Measurements from ENCODE around the gene MRPL54.

The MRPL54 gene

DNA sequence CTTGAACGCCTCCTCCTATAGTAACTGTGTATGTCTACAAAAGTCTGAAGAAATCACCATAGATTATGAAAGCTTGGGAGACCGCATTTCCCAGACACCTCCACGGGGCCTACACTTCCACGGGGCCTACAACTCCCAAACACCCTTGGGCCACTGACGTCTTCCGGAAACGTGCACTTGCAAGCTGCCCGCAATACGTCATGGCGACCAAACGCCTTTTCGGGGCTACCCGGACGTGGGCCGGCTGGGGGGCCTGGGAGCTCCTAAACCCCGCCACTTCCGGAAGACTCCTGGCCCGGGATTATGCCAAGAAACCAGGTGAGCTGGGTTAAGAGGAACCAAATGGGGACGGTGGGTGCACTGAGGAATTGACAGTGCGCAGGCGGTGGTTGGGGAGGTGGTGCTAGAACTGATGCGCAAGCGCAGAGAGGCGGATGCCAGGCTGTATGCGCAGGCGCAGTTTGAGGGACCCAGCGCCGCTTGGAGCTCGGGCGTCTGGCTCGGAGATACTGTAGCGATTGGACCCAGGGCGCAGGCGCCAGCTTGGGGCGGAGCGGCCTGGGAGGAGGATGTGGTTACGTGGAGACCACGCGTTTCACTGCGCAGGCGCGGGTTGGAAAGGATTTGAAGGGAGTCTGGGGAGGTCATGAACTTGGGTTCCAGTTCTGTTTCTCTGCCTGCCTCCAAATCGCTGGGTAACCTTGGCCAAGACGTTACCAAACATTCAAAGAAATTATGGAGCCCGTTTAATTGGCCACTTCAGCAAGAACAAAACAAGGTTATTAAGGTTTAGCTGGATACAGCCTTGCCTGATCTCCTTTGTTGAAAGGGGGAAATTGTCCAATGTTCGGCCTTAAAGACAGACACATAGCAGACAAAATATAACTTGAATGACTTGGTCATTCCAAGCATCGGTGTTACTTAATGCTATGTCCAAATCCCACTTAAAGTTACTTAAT, at the start of gene MRPL54:
TSS of gene MRPL54 (plus strand) at position 182 of the 959 bp plus-strand sequence. CDS start at position 201, 19 bp downstream.
- no peaks in the 10 kb centered on the region for H3K9me3 ChIP-seq (ENCODE audit: control insufficient read depth, low read length)
- peak within 1 kb of the TSS; percentile 89 for H3K4me3 ChIP-seq (ENCODE audit: low read length)
- H3K27me3 ChIP-seq (ENCODE audit: control insufficient read depth, insufficient read depth, low read length), result no peaks in the 10 kb centered on the region
- peak within 1 kb of the TSS; percentile 95 for H3K9ac ChIP-seq (ENCODE audit: low read length)
- H3K4me1 ChIP-seq (ENCODE audit: control insufficient read depth, insufficient read depth, low read length), result peaks cover 22% of the 10 kb centered on the region
- H3K36me3 ChIP-seq (ENCODE audit: control insufficient read depth, insufficient read depth, low read length), result peaks cover 5% of the 10 kb centered on the region

DNA sequence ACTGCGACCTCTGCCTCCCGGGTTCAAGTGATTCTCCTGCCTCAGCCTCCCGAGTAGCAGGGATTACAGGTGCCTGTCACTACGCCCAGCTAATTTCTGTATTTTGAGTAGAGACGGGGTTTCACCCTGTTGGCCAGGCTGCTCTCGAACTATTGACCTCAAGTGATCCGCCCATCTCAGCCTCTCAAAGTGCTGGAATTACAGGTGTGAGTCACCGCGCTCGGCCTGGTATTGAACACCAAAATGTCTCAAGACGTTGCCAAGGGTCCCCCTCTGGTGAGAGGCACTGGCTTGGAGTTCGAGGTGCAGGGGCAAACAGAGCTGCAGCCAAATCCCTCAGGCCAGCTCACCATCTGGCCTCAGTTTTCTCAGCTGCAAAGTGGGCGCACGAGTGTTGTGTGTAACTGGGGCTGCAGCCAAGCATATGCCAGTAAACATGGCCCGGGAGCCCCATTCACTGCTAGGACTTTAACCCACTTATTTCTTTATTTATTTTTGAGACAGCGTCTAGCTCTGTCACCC, 46.3 kb upstream of the MRPL54 start:
- H3K9me3 ChIP-seq (ENCODE audit: control insufficient read depth, low read length), result no peaks in the 10 kb centered on the region
- H3K27me3 ChIP-seq (ENCODE audit: control insufficient read depth, insufficient read depth, low read length), result peaks cover 3% of the 10 kb centered on the region
- H3K36me3 ChIP-seq (ENCODE audit: control insufficient read depth, insufficient read depth, low read length), result no peaks in the 10 kb centered on the region
- peaks cover 64% of the 10 kb centered on the region for H3K4me1 ChIP-seq (ENCODE audit: control insufficient read depth, insufficient read depth, low read length)
- H3K4me3 ChIP-seq (ENCODE audit: low read length), result no peak overlapping the region
- no peak overlapping the region for H3K9ac ChIP-seq (ENCODE audit: low read length)

DNA sequence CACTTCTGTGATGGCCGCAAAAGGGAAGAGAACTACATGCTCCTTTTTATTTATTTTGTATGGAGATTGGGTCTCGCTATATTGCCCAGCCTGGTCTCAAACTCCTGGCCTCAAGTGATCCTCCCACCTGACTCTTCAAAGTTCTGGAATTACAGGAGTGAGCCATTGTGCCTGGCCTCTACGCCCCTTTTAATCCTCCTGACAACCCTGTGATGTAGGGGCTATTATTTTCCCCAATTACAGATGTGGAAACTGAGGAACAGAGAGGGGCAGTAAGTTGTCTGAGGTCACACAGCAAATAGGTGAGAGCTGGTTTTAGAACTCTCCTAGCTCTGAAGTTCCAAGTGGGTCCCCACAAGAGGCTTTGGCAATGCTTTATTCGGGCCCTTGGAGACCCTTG, 42.6 kb upstream of the MRPL54 start:
- H3K9ac ChIP-seq (ENCODE audit: low read length), result no peak overlapping the region
- H3K4me3 ChIP-seq (ENCODE audit: low read length), result no peak overlapping the region
- peaks cover 13% of the 10 kb centered on the region for H3K27me3 ChIP-seq (ENCODE audit: control insufficient read depth, insufficient read depth, low read length)
- no peaks in the 10 kb centered on the region for H3K36me3 ChIP-seq (ENCODE audit: control insufficient read depth, insufficient read depth, low read length)
- H3K9me3 ChIP-seq (ENCODE audit: control insufficient read depth, low read length), result no peaks in the 10 kb centered on the region
- peaks cover 56% of the 10 kb centered on the region for H3K4me1 ChIP-seq (ENCODE audit: control insufficient read depth, insufficient read depth, low read length)

DNA sequence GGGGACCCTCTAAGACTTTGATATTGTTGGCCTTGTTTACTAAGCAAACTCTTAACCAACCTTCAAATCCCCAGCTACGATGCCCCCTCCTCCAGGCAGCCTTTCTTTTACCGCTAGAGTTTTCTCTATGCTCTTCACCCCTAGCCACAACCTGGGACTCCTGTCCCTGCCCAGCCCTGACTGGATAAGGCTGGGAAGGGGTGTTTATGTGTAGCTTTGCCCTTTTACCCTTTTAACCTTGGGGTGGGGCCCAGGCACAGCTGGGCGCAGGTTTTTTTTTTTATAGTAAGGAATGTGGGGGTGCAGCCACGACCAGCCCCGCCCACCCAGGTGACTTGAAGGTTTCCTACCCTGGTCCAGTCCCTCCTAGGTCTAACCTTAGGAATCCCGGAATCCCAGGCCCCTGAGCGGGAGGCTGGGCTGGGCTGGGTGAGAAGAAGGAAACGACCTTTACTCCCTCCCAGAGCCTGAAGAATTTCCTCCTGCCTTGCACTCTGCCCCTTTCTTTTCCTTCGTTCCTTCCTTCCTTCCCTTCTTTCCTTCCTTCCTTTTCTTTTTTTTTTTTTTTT, 42.0 kb upstream of the MRPL54 start:
- H3K9me3 ChIP-seq (ENCODE audit: control insufficient read depth, low read length), result no peaks in the 10 kb centered on the region
- H3K4me1 ChIP-seq (ENCODE audit: control insufficient read depth, insufficient read depth, low read length), result peaks cover 62% of the 10 kb centered on the region
- H3K9ac ChIP-seq (ENCODE audit: low read length), result peak overlapping the region; percentile 55
- peak overlapping the region; percentile 60 for H3K4me3 ChIP-seq (ENCODE audit: low read length)
- H3K36me3 ChIP-seq (ENCODE audit: control insufficient read depth, insufficient read depth, low read length), result no peaks in the 10 kb centered on the region
- H3K27me3 ChIP-seq (ENCODE audit: control insufficient read depth, insufficient read depth, low read length), result peaks cover 13% of the 10 kb centered on the region

DNA sequence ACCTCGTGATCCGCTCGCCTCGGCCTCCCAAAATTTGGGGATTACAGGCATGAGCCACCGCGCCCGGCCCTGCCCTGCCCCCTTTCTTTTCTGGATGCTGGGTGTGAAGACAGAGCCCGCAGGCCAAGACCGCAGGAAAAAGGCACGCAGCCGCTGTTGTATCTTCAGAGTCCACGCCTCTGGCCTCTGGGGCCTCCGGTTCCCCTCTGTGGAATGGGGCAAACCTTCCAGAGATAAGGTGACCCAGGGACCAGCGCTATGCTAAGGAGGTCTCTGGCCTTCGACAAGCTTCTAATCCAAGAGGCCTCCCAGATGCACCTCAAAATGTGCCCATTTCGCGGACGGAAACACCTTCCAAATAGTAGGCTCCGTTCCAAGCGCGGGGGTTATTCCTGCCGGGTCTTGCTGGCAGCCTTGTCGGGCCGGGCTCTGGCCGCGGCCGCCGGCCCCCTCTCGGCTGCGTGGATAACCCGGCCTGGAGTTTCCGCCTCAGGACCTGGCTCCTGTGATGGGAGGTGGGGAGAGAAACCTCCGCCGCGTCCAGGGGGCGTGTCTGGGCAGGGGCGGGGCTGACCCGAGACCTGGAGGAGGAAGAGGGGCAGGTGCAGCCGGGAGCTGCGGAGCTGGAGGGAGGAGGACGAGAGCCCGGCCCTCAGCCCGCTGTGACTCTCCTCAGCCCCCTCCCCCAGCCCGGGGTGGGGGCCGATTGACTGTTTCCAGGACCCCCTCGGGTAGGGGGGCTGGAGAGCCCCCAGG, 41.2 kb upstream of the MRPL54 start:
- Histone ChIP-seq H3K9ac (ENCODE audit: low read length) (peak overlapping the region; percentile 63), H3K4me1 (ENCODE audit: control insufficient read depth, insufficient read depth, low read length) (peaks cover 66% of the 10 kb centered on the region), H3K27me3 (ENCODE audit: control insufficient read depth, insufficient read depth, low read length) (peaks cover 13% of the 10 kb centered on the region), H3K36me3 (ENCODE audit: control insufficient read depth, insufficient read depth, low read length) (no peaks in the 10 kb centered on the region), H3K4me3 (ENCODE audit: low read length) (peak overlapping the region; percentile 60), H3K9me3 (ENCODE audit: control insufficient read depth, low read length) (no peaks in the 10 kb centered on the region)

DNA sequence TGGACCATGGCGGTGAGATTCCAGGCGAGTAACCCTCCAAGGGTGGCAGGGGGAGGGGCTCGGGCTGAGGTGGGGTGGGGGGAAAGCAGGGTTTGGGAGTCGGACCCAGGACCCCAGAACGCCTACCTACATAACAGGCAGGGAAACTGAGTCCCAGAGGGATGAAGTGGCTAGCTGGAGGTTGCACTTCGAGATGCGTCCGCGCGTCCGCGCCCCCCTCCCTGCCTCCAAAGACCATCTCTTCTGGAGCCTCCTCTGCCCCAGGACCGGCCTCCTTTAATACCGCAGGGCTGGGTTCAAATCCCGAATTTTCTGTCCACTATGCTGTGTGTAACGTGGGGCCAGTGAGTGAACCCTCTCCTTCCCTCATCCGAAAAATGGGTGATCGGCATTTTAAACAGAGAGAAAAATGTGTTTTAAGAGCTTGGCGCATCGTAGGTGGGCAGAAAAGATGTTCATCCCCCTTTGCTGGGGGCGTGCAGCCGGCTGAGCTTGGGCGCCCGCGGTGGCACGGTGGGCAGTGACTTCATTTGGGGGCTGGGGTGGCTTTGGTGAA, 40.5 kb upstream of the MRPL54 start:
- Histone ChIP-seq H3K9ac (ENCODE audit: low read length) (peak overlapping the region; percentile 63), H3K36me3 (ENCODE audit: control insufficient read depth, insufficient read depth, low read length) (no peaks in the 10 kb centered on the region), H3K4me3 (ENCODE audit: low read length) (peak overlapping the region; percentile 58), H3K9me3 (ENCODE audit: control insufficient read depth, low read length) (no peaks in the 10 kb centered on the region), H3K27me3 (ENCODE audit: control insufficient read depth, insufficient read depth, low read length) (peaks cover 13% of the 10 kb centered on the region), H3K4me1 (ENCODE audit: control insufficient read depth, insufficient read depth, low read length) (peaks cover 70% of the 10 kb centered on the region)

DNA sequence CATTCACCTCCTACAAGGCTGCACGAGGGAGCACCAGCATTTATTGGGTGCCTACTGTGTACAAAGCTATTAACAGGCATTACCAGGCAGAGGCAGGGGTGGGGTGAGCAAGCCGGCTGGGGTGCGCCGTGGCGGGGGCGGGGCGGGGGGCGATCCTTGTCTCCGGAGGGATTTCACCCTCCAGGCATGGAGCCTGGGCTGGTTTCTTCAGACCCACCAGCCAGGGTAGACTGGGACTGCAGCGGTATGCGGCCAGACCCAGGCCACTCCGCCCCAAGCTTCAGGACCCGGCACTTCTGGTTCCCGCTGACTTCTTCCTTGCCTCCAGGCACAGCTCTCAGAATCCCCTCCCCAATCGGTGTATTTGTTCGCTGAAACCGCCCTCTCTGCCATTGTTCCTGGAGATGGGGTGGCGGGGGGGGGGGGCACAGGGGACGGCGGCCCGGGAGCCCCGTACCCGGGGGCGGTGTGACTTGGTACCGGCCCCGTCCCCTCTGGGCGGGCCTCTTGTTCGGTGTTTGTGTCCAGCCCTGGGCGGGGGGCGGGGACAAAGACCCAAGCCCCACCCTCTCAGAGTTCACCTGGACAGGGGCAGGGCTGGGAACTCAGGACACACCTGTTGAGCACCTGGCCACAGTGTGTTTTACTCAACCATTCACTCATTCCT, 39.9 kb upstream of the MRPL54 start:
- Histone ChIP-seq H3K9ac (ENCODE audit: low read length) (peak overlapping the region; percentile 63), H3K36me3 (ENCODE audit: control insufficient read depth, insufficient read depth, low read length) (no peaks in the 10 kb centered on the region), H3K4me1 (ENCODE audit: control insufficient read depth, insufficient read depth, low read length) (peaks cover 72% of the 10 kb centered on the region), H3K4me3 (ENCODE audit: low read length) (peak overlapping the region; percentile 58), H3K9me3 (ENCODE audit: control insufficient read depth, low read length) (no peaks in the 10 kb centered on the region), H3K27me3 (ENCODE audit: control insufficient read depth, insufficient read depth, low read length) (peaks cover 13% of the 10 kb centered on the region)

DNA sequence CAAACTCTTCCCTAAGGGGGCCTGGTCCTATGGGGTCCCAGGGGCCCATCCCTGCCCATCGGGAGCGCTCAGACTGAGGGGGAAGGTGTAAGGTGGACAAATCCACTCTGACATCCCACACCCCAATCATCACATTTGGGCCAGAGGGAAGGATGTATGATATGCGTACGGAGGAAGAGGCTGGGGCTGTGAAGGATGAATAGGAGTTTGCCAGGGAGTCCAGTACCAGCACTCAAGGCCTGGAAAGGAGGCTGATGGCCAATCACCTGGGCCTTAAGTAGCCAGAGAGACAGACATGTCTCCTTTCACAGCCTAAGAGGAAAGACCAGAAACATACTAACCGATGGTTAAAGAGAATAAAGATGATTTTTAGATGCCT, 39.4 kb upstream of the MRPL54 start:
- no peak overlapping the region for H3K9ac ChIP-seq (ENCODE audit: low read length)
- no peaks in the 10 kb centered on the region for H3K36me3 ChIP-seq (ENCODE audit: control insufficient read depth, insufficient read depth, low read length)
- peaks cover 13% of the 10 kb centered on the region for H3K27me3 ChIP-seq (ENCODE audit: control insufficient read depth, insufficient read depth, low read length)
- no peaks in the 10 kb centered on the region for H3K9me3 ChIP-seq (ENCODE audit: control insufficient read depth, low read length)
- H3K4me3 ChIP-seq (ENCODE audit: low read length), result no peak overlapping the region
- H3K4me1 ChIP-seq (ENCODE audit: control insufficient read depth, insufficient read depth, low read length), result peaks cover 70% of the 10 kb centered on the region

DNA sequence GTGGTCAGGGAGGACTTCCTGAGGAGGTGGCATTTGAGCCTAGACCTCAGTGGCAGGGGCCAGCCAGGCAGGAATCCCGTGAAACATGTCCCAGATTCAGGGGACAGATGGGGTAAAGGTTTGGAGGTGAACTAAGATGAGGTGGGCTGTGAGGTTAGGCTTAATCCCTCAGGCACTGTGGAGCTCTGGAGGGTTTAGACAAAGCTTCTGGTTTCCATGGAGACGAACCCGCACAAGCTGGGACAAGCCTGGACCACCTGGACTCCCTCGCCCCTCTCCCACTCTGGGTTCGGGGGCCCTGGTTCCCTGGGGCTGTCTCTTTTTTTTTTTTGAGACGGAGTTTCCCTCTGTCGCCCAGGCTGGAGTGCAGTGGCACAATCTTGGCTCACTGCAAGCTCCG, 38.6 kb upstream of the MRPL54 start:
- H3K9ac ChIP-seq (ENCODE audit: low read length), result no peak overlapping the region
- no peaks in the 10 kb centered on the region for H3K36me3 ChIP-seq (ENCODE audit: control insufficient read depth, insufficient read depth, low read length)
- no peaks in the 10 kb centered on the region for H3K9me3 ChIP-seq (ENCODE audit: control insufficient read depth, low read length)
- H3K4me3 ChIP-seq (ENCODE audit: low read length), result no peak overlapping the region
- peaks cover 13% of the 10 kb centered on the region for H3K27me3 ChIP-seq (ENCODE audit: control insufficient read depth, insufficient read depth, low read length)
- H3K4me1 ChIP-seq (ENCODE audit: control insufficient read depth, insufficient read depth, low read length), result peaks cover 70% of the 10 kb centered on the region

DNA sequence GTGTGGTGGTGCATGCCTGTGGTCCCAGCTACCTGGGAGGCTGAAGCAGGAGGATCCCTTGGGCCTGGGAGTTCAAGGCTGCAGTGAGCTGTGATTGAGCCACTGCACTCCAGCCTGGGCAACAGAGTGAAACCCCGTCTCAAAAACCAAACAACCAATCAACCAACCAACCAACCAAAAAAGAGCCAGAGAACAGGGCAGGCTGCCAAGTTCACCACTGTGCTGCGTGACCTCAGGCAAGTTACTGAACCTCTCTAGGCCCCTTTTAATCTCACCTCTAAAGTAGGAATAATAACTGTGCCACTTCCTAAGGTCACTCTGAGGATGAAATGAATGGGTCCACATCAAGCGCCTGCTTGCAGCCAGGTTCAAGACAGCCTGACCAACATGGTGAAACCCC, 37.4 kb upstream of the MRPL54 start:
- Histone ChIP-seq H3K9ac (ENCODE audit: low read length) (no peak overlapping the region), H3K4me1 (ENCODE audit: control insufficient read depth, insufficient read depth, low read length) (peaks cover 59% of the 10 kb centered on the region), H3K4me3 (ENCODE audit: low read length) (no peak overlapping the region), H3K9me3 (ENCODE audit: control insufficient read depth, low read length) (no peaks in the 10 kb centered on the region), H3K36me3 (ENCODE audit: control insufficient read depth, insufficient read depth, low read length) (no peaks in the 10 kb centered on the region), H3K27me3 (ENCODE audit: control insufficient read depth, insufficient read depth, low read length) (peaks cover 13% of the 10 kb centered on the region)

DNA sequence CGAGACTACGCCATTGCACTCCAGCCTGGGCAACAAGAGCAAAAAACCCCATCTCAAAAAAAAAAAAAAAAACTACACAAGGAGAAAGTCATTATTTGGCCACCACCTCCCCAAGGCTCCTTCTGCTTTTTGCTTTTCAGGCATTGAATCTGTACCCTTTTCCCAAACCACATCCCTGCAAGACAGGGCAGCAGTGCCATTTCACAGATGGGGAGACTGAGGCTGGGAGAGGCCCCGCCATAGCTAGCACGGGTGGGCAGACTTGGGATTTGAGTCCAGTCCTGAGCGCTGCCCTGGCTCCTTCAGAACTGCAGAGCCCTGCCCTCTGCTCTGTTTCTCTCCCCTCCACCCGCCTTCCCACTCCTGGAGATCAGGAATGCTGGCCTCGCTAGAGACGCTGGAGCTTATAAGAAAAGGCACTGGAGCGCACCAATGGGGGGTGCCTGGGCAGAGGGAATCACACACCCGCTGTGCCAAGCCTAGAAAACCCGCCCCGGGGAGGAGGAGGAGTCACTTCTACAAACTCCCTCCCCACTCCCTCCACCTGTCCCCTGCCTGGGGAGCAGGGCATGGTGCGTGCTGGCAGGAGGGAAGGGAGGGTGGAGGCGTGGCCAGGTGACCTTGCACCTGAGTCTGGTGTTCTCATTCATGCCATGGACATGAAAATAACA, 36.7 kb upstream of the MRPL54 start:
- Histone ChIP-seq H3K36me3 (ENCODE audit: control insufficient read depth, insufficient read depth, low read length) (no peaks in the 10 kb centered on the region), H3K4me1 (ENCODE audit: control insufficient read depth, insufficient read depth, low read length) (peaks cover 53% of the 10 kb centered on the region), H3K4me3 (ENCODE audit: low read length) (no peak overlapping the region), H3K9me3 (ENCODE audit: control insufficient read depth, low read length) (no peaks in the 10 kb centered on the region), H3K9ac (ENCODE audit: low read length) (no peak overlapping the region), H3K27me3 (ENCODE audit: control insufficient read depth, insufficient read depth, low read length) (peaks cover 13% of the 10 kb centered on the region)

All from mucosa of stomach (tissue), 1 donor.